ENCODE results near the gene ATOH8. TPM values are rescaled to one million over a fixed set of nuclear protein-coding genes. Genes with fewer than 3 reads are reported as not detected.

Gene ATOH8
- polyA plus RNA-seq, 2 of the 4 experiments (the other 2 are of a cell fraction): 1.8 to 20.0 TPM

GRCh38 chr2:85822766-85823165 lies 69.0 kb downstream of the ATOH8 start:
- ChIA-PET POLR2A (no interaction called here), CTCF (interaction anchor here (0.6 to 35.1 kb wide), 9 partner anchors 7 to 263 kb away, joined by 3 to 1675 read pairs (median 13); partner anchors contain the start of genes ATOH8 and ST3GAL5)
- no peak for FAIRE-seq
- Histone ChIP-seq H3K4me2 (no peak overlapping the region), H3K9me3 (no peaks in the 10 kb centered on the region), H3K4me1 (peaks cover 10% of the 10 kb centered on the region), H3K4me3 (no peak overlapping the region), H3K27ac (no peak overlapping the region)
- TF ChIP-seq ZFP36 (IDR thresholded peaks at IDR 0.05; ENCODE audit: borderline replicate concordance, partially characterized antibody) (no peak), MAFK (IDR thresholded peaks at IDR 0.05; ENCODE audit: partially characterized antibody) (no peak), ATOH8 (CRISPR knock-in tag; IDR thresholded peaks at IDR 0.05; ENCODE audit: low read depth) (no peak), USF2 (IDR thresholded peaks at IDR 0.05) (no peak), MAZ (IDR thresholded peaks at IDR 0.05; ENCODE audit: borderline replicate concordance, low read depth, low read length) (no peak), FOSB (CRISPR knock-in tag; IDR thresholded peaks at IDR 0.05) (no peak)
- no peak for ATAC-seq
- 64% methylated on average over 5 of the region's 5 CpGs for WGBS (ENCODE audit: missing lambda C conversion rate)
- DNase-seq (ENCODE audit: low read depth in 1 of 2, low spot score in 1 of 2): no peak

GRCh38 chr2:85823951-85824350 lies 70.2 kb downstream of the ATOH8 start:
- ChIA-PET CTCF (interaction anchor here (0.7 to 35.1 kb wide), 10 partner anchors 8 to 262 kb away, joined by 3 to 1675 read pairs (median 8); partner anchors contain the start of genes ATOH8 and ST3GAL5), POLR2A (no interaction called here)
- ATAC-seq (no peak), FAIRE-seq (no peak), DNase-seq (ENCODE audit: low read depth in 1 of 2, low spot score in 1 of 2) (no peak)
- TF ChIP-seq MAX (IDR thresholded peaks at IDR 0.05): no peak
- no peak for TF ChIP-seq RFX5 (IDR thresholded peaks at IDR 0.05)
- TF ChIP-seq REST (IDR thresholded peaks at IDR 0.05): no peak
- TF ChIP-seq TFCP2L1 (CRISPR knock-in tag; IDR thresholded peaks at IDR 0.05): no peak
- TF ChIP-seq FOSB (CRISPR knock-in tag; IDR thresholded peaks at IDR 0.05): no peak
- no peak for TF ChIP-seq KDM5A (IDR thresholded peaks at IDR 0.05)
- Histone ChIP-seq H3K27ac (no peak overlapping the region), H3K9me3 (no peaks in the 10 kb centered on the region), H3K4me2 (no peak overlapping the region), H3K4me1 (peaks cover 15% of the 10 kb centered on the region), H3K4me3 (no peak overlapping the region)
- WGBS (ENCODE audit: missing lambda C conversion rate): 100% methylated on average over 2 of the region's 2 CpGs

GRCh38 chr2:85826990-85827878 lies 73.4 kb downstream of the ATOH8 start:
- CTCF ChIA-PET: interaction anchor here (0.5 to 35.1 kb wide), 116 partner anchors 9 to 546 kb away, joined by 3 to 1675 read pairs (median 5); partner anchors contain the start of genes ATOH8, MRPL35, POLR1A and PTCD3
- WGBS (ENCODE audit: missing lambda C conversion rate): 26% methylated on average over 20 of the region's 20 CpGs
- peak; percentile 95 to 99 for ATAC-seq
- H3K4me2 ChIP-seq: peak overlapping the region; percentile 87
- H3K27ac ChIP-seq: peak overlapping the region; percentile 74 to 84
- FAIRE-seq: no peak
- no peaks in the 10 kb centered on the region for H3K9me3 ChIP-seq
- DNase-seq (ENCODE audit: low read depth in 1 of 2, low spot score in 1 of 2): peak; percentile 72 to 88
- H3K4me1 ChIP-seq: peaks cover 8% of the 10 kb centered on the region
- H3K4me3 ChIP-seq: peak overlapping the region; percentile 21; the same call in 1 of the 3 replicates
- POLR2A ChIA-PET: interaction anchor here (1.0 to 2.0 kb wide), 2 partner anchors 252 to 368 kb away, joined by 4 to 11 read pairs; partner anchors contain the start of gene IMMT
- TF ChIP-seq CTCF (IDR thresholded peaks at IDR 0.05) (peak; percentile 96), KDM5A (IDR thresholded peaks at IDR 0.05) (no peak), SMC3 (IDR thresholded peaks at IDR 0.05) (peak; percentile 100), MAX (IDR thresholded peaks at IDR 0.05) (peak; percentile 65; the same call in 1 of the 2 replicates), RAD21 (conservative IDR thresholded peaks at IDR 0.05 in 1 of 2, IDR thresholded peaks at IDR 0.05 in 1 of 2) (peak; percentile 99), MAFK (IDR thresholded peaks at IDR 0.05; ENCODE audit: partially characterized antibody) (no peak)

Measured in A549 (cell line).